HFFc6 (cell line): ENCODE measurements around the gene EMID1. TPM values are rescaled to one million over a fixed set of nuclear protein-coding genes. Genes with fewer than 3 reads are reported as not detected.

Experiments
- DNase-seq: peaks from one replicate; pipeline ENCODE4 v3.0.0-alpha.2; 2018
- H3K27ac Mint-ChIP-seq: 2 replicates; pipeline ENCODE4 v1.8.0; 2020; ENCODE audit warnings: mild to moderate bottlenecking, mixed read lengths
- H3K27me3 Mint-ChIP-seq: 2 replicates; pipeline ENCODE4 v1.8.0; 2021; ENCODE audit warnings: mild to moderate bottlenecking, moderate library complexity, mixed read lengths; ENCODE audit not compliant: insufficient read depth
- H3K36me3 Mint-ChIP-seq: 2 replicates; pipeline ENCODE4 v1.8.0; 2021; ENCODE audit warnings: low read depth, mixed read lengths
- H3K4me1 Mint-ChIP-seq: 2 replicates; pipeline ENCODE4 v1.8.0; 2020; ENCODE audit warnings: low read depth, mixed read lengths
- H3K4me3 Mint-ChIP-seq: 2 replicates; pipeline ENCODE4 v1.8.0; 2020; ENCODE audit warnings: mild to moderate bottlenecking, moderate library complexity, mixed read lengths
- H3K9me3 Mint-ChIP-seq: 2 replicates; pipeline ENCODE4 v1.8.0; 2020; ENCODE audit warnings: mild to moderate bottlenecking, mixed read lengths
- CTCF ChIP-seq: fragments of 200-600 bp; sonication (generic); IDR thresholded peaks from 2 replicates; pipeline ENCODE4 v1.5.0; 2021; ENCODE audit warnings: antibody characterized with exemption, mild to moderate bottlenecking
- total RNA-seq, 6 experiments: library from RNA; stranded (reverse); fragmentation: NEBNext Ultra II Directional; extraction: Animal tissue kit (Norgen Biotek cat#: 25700); gene quantifications; 2 replicates in 1 of 6; 3 replicates in 5 of 6; pipeline ENCODE4 v1.2.3, GENCODE V29; 2021

Gene EMID1
- total RNA-seq, 6 experiments from 2014 or later = not detected

DNA sequence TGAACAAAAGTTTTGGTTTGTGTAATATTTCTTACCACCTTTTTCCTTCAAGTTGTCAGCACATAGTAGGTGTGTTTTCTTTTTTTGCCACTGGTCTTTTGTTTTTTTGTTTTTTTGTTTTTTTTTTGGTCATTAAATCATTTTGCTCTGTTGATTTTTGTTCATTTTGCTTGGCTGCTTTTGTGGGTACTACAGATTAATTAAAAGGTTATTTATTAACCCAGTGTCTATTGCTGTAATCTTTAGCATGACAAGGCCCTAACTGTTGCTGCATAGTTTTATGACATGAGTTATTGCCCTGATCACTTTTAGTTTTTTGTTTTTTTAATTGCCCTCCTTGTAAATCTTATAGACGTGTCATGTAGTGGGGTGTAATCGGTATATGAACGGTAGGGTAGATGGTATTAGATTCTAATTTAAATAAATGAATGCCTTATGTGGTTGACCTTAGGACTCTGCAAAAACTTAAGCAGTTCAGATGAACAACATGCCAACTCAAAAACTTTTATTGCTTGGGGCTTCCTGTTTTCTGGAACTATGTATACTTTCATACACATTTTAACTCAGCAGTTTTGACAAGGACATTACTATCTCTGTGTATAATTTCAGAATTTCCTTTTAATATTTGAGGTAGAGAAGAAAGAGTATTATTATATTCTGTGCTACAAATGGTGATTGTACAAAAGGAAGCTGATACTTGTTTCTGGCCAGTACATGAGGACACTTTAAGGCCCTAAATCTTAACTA is 70.3 kb downstream of the EMID1 start:
- DNase-seq = no peak
- no peak for TF ChIP-seq CTCF
- peak overlapping the region; percentile 26; the same call in 1 of the 2 replicates for H3K4me3 Mint-ChIP-seq
- no peaks in the 10 kb centered on the region for H3K9me3 Mint-ChIP-seq
- peaks cover 59% of the 10 kb centered on the region for H3K4me1 Mint-ChIP-seq
- H3K27me3 Mint-ChIP-seq = peaks cover 4% of the 10 kb centered on the region
- peak overlapping the region; percentile 75 for H3K27ac Mint-ChIP-seq
- peaks cover 74% of the 10 kb centered on the region for H3K36me3 Mint-ChIP-seq

- Mint-ChIP-seq H3K27me3 (peaks cover 4% of the 10 kb centered on the region), H3K4me3 (no peak overlapping the region), H3K4me1 (peaks cover 40% of the 10 kb centered on the region), H3K9me3 (no peaks in the 10 kb centered on the region), H3K27ac (no peak overlapping the region), H3K36me3 (peaks cover 70% of the 10 kb centered on the region)
- DNase-seq = no peak
- TF ChIP-seq CTCF = no peak
These were observed 72.2 kb downstream of the EMID1 start for GRCh38 chr22:29277927-29278326.

GRCh38 chr22:29284196-29284595 is 78.5 kb downstream of the EMID1 start:
- Mint-ChIP-seq H3K36me3 (peaks cover 54% of the 10 kb centered on the region), H3K9me3 (no peaks in the 10 kb centered on the region), H3K27ac (no peak overlapping the region), H3K4me1 (no peaks in the 10 kb centered on the region), H3K27me3 (peaks cover 7% of the 10 kb centered on the region), H3K4me3 (no peak overlapping the region)
- TF ChIP-seq CTCF = no peak
- DNase-seq = no peak

DNA sequence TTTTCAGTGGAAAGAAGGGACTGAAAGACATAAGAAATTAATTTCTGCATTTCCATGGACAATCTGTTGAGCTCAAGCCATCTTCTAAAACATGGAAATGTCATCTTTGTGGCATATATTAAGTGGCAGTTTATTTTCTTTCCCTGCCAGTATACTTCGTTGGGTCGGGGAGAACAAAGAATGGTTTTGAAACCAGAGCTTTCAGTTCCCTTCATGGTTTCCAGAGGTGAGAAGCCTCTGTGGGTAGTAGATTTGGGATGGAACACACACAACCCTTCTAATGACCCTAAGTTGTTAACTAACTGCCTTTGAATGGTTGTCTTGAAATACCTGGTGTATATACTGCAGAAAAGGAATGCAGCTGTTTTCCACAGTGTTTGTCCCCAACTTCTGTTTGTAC is 83.1 kb downstream of the EMID1 start:
- no peaks in the 10 kb centered on the region for H3K9me3 Mint-ChIP-seq
- DNase-seq = no peak
- peaks cover 4% of the 10 kb centered on the region; the same call in 1 of the 2 replicates for H3K27me3 Mint-ChIP-seq
- no peak for TF ChIP-seq CTCF
- H3K4me1 Mint-ChIP-seq = no peaks in the 10 kb centered on the region
- no peak overlapping the region for H3K4me3 Mint-ChIP-seq
- peaks cover 68% of the 10 kb centered on the region for H3K36me3 Mint-ChIP-seq
- peak overlapping the region; percentile 64; the same call in 1 of the 2 replicates for H3K27ac Mint-ChIP-seq

- no peaks in the 10 kb centered on the region for H3K9me3 Mint-ChIP-seq
- TF ChIP-seq CTCF = no peak
- H3K4me1 Mint-ChIP-seq = no peaks in the 10 kb centered on the region
- H3K36me3 Mint-ChIP-seq = peaks cover 62% of the 10 kb centered on the region
- peaks cover 4% of the 10 kb centered on the region; the same call in 1 of the 2 replicates for H3K27me3 Mint-ChIP-seq
- no peak overlapping the region for H3K4me3 Mint-ChIP-seq
- H3K27ac Mint-ChIP-seq = no peak overlapping the region
- no peak for DNase-seq
These were observed 84.4 kb downstream of the EMID1 start for GRCh38 chr22:29290061-29290460.
